ENCODE data around the gene SORCS2. TPM values are rescaled to one million over a fixed set of nuclear protein-coding genes. Genes with fewer than 3 reads are reported as not detected.

SORCS2 gene
- total and polyA plus RNA-seq, 4 donors, result 2.2 to 7.7 (median 2.5) TPM

GRCh38 chr4:7196736-7197135, 4.4 kb downstream of the SORCS2 start:
- WGBS, 2 donors, result 66 to 76% methylated on average over 5 of the region's 5 CpGs
- H3K27me3 ChIP-seq (ENCODE audit: control insufficient read depth in 3 of 3, insufficient read depth in 3 of 3, low read length in 2 of 3), result peaks cover 0 to 15% (median 14%) of the 10 kb centered on the region in 3 donors
- peak in 2 of 3 donors; percentile 12 for DNase-seq

DNA sequence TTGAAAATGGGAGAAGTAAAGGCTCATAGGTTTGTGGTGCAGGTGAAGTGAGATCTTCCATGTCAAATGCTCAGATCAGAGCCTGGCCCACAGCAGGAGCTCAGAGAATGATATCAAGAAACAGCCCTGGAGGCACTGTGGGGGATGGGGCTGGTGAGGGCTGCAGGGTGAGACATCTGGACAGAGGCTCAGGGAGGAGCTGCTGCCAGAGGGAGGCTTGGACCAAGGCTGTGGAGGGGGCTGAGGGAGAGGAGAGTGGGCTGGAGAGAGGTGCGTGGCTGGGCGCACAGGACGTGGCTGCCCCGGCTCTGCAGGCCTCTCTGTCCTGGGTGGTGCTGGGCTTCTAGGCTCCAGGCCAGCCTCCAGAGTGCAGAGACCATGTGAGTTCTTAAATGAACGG, 5.6 kb downstream of the SORCS2 start:
- 72 to 82% methylated on average over 5 of the region's 5 CpGs for WGBS, 2 donors
- ATAC-seq (ENCODE audit: insufficient read depth, low FRiP score), result no peak
- no peak for TF ChIP-seq CTCF (IDR thresholded peaks at IDR 0.05; ENCODE audit: control extremely low read depth, extremely low read depth)
- Histone ChIP-seq H3K9me3 (ENCODE audit: control insufficient read depth in 4 of 4, insufficient read depth in 3 of 4, low read length in 3 of 4) (no peaks in the 10 kb centered on the region), H3K4me1 (ENCODE audit: control insufficient read depth in 5 of 5, insufficient read depth in 5 of 5, low read length in 5 of 5) (peaks cover 0 to 20% (median 10%) of the 10 kb centered on the region in 5 donors), H3K9ac (ENCODE audit: insufficient read depth in 1 of 2, low read length in 2 of 2) (no peak overlapping the region), H3K27ac (ENCODE audit: low read depth in 1 of 2, low read length in 1 of 2) (no peak overlapping the region), H3K36me3 (ENCODE audit: control insufficient read depth in 4 of 4, insufficient read depth in 4 of 4, low read length in 4 of 4) (no peaks in the 10 kb centered on the region), H3K27me3 (ENCODE audit: control insufficient read depth in 3 of 3, insufficient read depth in 3 of 3, low read length in 2 of 3) (peaks cover 0 to 14% (median 14%) of the 10 kb centered on the region in 3 donors), H3K4me3 (no peak overlapping the region)
- peak in 2 of 3 donors; percentile 23 to 44 for DNase-seq

More at GRCh38 chr4:7196736-7197135, 4.4 kb downstream of the SORCS2 start:
- no peak overlapping the region for H3K27ac ChIP-seq (ENCODE audit: low read depth in 1 of 2, low read length in 1 of 2)
- H3K4me1 ChIP-seq (ENCODE audit: control insufficient read depth in 5 of 5, insufficient read depth in 5 of 5, low read length in 5 of 5), result peaks cover 0 to 24% (median 10%) of the 10 kb centered on the region in 5 donors
- H3K9me3 ChIP-seq (ENCODE audit: control insufficient read depth in 4 of 4, insufficient read depth in 3 of 4, low read length in 3 of 4), result no peaks in the 10 kb centered on the region
- no peak overlapping the region for H3K4me3 ChIP-seq
- no peak for ATAC-seq (ENCODE audit: insufficient read depth, low FRiP score)
- no peak overlapping the region for H3K9ac ChIP-seq (ENCODE audit: insufficient read depth in 1 of 2, low read length in 2 of 2)
- H3K36me3 ChIP-seq (ENCODE audit: control insufficient read depth in 4 of 4, insufficient read depth in 4 of 4, low read length in 4 of 4), result no peaks in the 10 kb centered on the region
- no peak for TF ChIP-seq CTCF (IDR thresholded peaks at IDR 0.05; ENCODE audit: control extremely low read depth, extremely low read depth)

DNA sequence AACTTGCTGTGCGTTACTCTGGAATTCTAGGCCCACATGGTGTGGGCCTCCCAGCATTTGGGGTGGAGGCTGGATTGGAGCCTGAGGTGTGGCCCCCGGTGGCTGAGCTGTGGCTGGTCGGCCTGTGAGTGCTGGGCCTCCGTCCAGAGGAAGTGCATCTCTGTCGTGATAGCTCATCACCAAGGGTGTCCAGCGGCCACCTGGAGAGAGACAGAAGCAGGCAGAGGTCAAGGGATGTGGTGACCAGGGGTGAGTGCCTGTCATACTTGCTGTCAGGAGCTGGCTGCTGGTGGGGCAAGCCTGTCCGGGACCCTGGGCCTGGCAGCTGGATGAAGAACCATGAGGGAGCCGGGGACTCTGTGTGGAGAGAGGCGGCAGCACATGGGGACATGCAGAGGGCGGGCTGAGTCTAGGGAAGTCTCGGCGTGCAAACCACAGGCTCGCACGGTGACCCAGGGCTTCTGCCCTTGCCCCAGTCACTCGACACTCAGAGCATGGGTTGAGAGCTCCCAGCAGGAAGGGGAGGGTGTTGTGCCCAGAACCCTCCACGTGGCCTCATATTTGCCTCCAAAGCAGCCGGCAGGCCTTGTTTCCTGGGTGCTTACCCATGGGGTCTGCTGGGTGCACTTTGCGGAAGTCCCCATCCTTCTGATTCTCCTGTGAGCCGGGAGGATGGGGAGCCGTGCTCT, 6.2 kb downstream of the SORCS2 start:
- H3K27ac ChIP-seq (ENCODE audit: low read depth in 1 of 2, low read length in 1 of 2), result no peak overlapping the region
- ATAC-seq (ENCODE audit: insufficient read depth, low FRiP score) (no peak), DNase-seq (no peak)
- H3K9me3 ChIP-seq (ENCODE audit: control insufficient read depth in 4 of 4, insufficient read depth in 3 of 4, low read length in 3 of 4), result no peaks in the 10 kb centered on the region
- H3K4me1 ChIP-seq (ENCODE audit: control insufficient read depth in 5 of 5, insufficient read depth in 5 of 5, low read length in 5 of 5), result peaks cover 0 to 14% (median 6%) of the 10 kb centered on the region in 5 donors
- H3K4me3 ChIP-seq, result no peak overlapping the region
- WGBS, 2 donors, result 66 to 67% methylated on average over 20 of the region's 20 CpGs
- peaks cover 0 to 9% (median 8%) of the 10 kb centered on the region in 3 donors for H3K27me3 ChIP-seq (ENCODE audit: control insufficient read depth in 3 of 3, insufficient read depth in 3 of 3, low read length in 2 of 3)
- H3K9ac ChIP-seq (ENCODE audit: insufficient read depth in 1 of 2, low read length in 2 of 2), result no peak overlapping the region
- TF ChIP-seq CTCF (IDR thresholded peaks at IDR 0.05; ENCODE audit: control extremely low read depth, extremely low read depth), result no peak
- H3K36me3 ChIP-seq (ENCODE audit: control insufficient read depth in 4 of 4, insufficient read depth in 4 of 4, low read length in 4 of 4), result no peaks in the 10 kb centered on the region
